HG02610 (cell line): ENCODE results near the gene IFITM1.
"Not testable (repeated sequence)": the region's sequence is repeated elsewhere in the genome, so short reads cannot be mapped to it uniquely, and the experiment has no call there.

Experiments
- ATAC-seq: cut with Tn5 transposase; IDR thresholded peaks from one replicate; pipeline ENCODE4 v1.9.1; 2021; ENCODE audit warnings: mild to moderate bottlenecking, moderate library complexity; ENCODE audit not compliant: unreplicated experiment

Gene IFITM1

DNA sequence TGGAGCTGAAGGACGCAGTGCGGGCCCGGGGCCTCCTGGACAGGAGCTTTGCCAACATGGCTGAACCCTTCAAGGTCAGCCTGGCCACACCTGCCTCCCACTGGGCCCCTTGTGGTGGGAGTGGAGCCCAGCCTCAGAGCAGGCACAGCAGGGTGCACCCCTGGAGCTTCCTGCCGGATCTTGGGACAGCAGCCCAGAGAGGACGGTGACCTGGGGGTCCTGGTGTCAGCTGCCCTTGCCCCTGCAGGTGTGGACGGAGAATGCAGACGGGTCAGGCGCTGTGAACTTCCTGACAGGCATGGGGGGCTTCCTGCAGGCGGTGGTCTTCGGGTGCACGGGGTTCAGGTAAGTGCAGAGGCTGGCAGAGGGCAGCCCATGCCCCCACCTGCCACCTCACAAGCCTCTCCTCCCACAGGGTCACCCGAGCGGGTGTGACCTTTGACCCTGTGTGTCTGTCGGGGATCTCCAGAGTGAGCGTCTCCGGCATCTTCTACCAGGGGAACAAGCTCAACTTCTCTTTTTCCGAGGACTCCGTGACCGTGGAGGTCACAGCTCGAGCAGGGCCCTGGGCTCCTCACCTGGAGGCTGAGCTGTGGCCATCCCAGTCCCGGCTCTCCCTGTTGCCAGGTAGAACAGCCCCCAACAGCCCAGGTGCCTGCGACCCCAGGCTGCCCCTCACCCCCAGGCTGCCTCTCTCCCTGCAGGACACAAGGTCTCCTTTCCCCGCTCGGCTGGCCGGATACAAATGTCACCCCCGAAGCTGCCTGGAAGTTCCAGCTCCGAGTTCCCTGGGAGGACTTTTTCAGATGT, 19.8 kb upstream of the IFITM1 start:
- ATAC-seq: no peak

- ATAC-seq: no peak
Measured at GRCh38 chr11:294780-295179, 19.1 kb upstream of the IFITM1 start.

DNA sequence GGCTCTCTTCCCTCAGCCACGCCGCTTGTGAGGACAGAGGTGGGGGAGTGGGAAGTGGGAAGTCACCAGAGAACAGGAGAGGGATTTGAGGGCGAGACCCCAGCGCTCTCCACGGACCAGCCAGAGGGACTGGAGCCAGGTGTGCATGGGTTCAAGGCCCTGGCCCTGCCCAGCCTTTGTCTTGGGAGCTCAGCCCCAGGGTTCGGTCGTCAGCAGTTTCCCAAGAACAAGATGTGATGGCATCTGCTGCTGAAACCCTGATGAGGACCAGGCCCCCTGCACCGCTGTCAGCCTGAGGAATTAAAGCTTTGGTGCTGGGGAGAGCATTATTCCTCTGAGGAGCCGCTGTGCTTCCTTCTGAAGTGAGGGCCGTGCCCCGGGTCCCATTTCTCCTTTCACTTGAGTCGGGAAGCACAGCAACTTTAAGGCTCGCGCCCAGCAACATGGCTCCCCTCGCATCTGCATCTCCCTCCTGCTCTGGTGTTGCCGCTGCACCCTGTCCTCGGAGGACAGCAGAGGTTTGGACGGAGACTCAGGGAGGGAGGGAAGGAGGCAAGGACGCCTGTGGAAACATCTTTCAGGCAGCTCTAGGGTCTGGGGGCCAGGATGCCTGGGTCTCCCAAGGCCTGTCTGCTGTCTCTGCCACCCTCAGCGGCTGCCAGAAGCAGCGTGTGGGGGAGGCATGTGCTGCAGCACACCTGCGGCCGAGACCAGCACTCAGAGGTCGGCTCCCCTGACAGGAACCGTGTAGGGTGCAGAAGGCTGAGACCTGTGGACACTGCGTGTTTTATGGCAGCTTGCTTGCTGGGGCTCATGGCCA, 18.3 kb upstream of the IFITM1 start:
- no peak for ATAC-seq

GRCh38 chr11:296171-297050, 17.4 kb upstream of the IFITM1 start:
- no peak for ATAC-seq

- no peak for ATAC-seq
Measured at GRCh38 chr11:297051-297585, 16.7 kb upstream of the IFITM1 start.

GRCh38 chr11:297586-298405, 16.0 kb upstream of the IFITM1 start:
- no peak for ATAC-seq

DNA sequence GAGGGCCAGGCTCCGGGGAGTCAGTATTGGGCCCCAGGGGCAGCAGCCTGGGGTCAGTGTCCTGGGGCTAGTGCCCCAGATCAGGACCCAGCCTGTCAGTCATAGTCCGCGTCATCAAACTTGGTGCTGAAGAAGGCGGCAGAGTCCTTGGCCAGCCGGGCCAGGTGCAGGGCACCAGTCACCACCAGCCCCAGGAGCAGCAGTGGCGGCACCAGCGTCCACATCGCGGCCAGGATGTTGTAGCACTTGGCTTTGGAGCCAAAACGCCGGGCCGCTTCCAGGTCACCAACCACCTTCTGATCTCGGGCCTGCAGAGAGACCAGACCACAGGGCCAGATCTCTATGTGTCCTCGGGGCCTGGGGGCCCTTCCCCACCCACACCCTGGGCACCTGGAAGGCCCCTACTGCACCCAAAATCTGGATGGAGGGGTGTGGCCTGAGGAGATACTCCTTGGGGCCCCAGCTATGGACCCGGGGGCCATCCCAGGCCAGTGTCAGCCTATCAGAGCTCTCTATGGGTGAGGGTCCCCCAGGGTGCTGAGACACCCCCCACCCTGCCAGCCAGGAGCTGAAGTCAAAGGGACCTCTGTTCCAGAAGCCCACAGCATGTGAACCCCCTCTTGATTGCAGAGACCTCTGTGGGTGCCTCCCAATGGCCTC, 15.3 kb upstream of the IFITM1 start:
- no peak for ATAC-seq

GRCh38 chr11:299081-299891, 14.6 kb upstream of the IFITM1 start, which contains the start of gene IFITM5:
Gene IFITM5, minus strand, starts transcription at chr11:299526. Its CDS starts 36 bp downstream, at chr11:299490.
- no peak for ATAC-seq

DNA sequence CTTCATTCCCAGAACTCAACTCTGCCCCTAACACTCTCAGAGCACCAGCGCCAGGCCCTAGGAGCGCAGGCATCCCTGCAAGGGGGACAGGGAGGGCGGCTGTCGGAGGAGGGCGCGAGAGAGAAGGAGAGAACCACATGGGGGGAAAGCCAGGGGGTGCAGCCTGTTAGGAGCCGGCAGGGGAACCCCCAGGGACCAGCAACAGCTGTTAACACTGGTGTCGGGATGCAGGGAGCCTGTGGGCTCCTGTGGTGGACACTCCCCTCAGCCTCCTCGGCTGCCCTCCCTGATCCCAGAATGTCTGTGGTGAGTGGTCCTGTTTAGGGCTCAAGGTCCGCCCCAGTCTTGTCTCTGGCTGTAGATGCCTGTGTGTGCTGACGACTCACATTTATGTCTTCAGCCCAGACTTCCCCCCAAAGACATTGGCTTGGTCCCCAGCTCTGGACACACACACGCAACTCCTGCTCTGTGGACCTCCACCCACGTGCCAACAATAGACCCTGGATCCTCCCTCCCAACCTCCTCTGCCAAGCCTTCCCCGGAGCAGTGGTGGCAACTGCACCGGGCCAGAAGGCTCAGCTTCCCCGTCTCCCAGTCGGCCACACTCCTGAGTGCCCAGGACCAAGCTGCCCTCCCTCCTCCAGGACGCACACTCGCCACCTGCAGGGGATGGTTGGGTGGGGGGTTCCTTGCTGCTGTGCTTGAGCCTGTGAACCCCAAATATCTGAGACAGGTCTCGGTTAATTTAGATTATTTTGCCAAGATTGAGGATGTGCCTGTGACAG, 13.7 kb upstream of the IFITM1 start:
- no peak for ATAC-seq

DNA sequence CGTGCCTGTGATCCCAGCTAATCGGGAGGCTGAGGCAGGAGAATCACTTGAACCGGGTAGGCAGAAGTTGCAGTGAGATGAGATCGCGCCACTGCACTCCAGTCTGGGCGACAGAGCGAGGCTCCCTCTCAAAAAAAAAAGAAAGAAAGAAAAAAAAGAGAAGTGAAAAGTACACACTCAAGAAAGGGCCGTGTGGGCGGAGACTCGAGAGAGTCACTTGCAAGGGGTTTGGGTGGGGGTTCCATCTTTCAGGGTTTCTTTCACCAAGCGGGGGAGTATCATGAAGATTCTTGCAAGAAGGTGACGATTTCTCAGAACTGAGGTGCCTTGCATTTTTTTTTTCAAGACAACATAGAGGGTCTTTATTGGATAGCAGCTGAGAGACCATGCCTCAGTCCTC, 10.5 kb upstream of the IFITM1 start:
- ATAC-seq: no peak

GRCh38 chr11:304061-304506, 9.8 kb upstream of the IFITM1 start:
- no peak for ATAC-seq

- no peak for ATAC-seq
Measured at GRCh38 chr11:304915-305843, 8.7 kb upstream of the IFITM1 start.

DNA sequence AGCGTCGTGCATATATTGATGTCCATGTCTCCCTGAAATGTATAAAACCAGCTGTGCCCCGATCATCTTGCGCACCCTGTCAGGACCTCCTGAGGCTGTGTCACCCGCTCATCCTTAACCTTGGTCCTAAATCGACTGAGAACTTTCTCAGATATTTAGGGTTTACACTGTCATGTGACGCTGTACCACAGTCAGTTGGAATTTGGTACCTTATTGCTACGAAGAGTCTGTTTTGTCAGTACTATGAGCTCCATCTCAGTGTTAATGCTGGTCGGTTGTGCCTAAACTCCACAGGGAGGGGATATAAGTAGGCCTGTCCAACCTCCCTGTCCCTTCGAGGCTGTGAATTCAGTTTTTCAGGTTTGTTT, 8.0 kb upstream of the IFITM1 start:
- no peak for ATAC-seq

GRCh38 chr11:306645-307371, 7.0 kb upstream of the IFITM1 start:
- no peak for ATAC-seq

DNA sequence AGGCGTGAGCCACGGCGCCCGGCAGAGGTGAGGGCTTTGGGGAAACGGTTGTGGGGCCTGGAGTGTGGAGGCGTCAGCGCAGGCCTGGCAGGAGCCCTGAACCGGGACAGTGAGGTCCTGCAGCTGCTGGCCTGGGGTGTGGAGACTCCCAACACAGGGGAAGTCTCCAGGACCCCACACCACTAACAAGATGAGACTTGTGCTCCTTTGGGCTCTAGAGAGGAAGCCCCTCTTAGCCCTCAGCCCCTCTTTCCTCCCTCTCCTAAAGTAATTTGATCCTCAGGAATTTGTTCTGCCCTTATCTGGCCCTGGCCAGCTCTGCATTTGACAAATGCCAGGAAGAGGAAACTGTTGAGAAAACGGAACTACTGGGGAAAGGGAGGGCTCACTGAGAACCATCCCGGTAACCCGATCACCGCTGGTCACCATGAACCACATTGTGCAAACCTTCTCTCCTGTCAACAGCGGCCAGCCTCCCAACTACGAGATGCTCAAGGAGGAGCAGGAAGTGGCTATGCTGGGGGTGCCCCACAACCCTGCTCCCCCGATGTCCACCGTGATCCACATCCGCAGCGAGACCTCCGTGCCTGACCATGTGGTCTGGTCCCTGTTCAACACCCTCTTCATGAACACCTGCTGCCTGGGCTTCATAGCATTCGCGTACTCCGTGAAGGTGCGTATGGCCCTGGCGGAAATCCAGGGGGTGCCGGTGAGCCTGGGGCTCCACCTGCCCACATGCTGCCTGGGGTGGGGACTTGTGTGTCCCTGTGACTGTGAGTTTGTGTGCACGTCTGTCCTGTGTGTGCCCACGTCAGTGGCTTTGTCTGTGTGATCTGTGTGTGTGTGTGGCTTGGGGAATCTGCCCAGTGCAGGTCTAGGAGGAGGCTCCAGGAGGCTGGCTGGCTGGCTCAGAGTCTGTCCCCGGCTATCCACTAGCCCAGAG, 5.8 kb upstream of the IFITM1 start, which contains the start of gene IFITM2:
Gene IFITM2 (plus strand): TSS at position 51 of the 943 bp plus-strand sequence. CDS start 377 bp downstream, at position 428.
- ATAC-seq: not testable (repeated sequence)
